Stimulated activated CD4-positive, alpha-beta T cell treated with anti-CD3 and anti-CD28 coated beads, Interleukin-15, amount 100 ng/mL, for 1 hour (primary cell): Measurements from ENCODE around the gene ADRA2B.
"Not testable (repeated sequence)": the region's sequence is repeated elsewhere in the genome, so short reads cannot be mapped to it uniquely, and the experiment has no call there.

Experiments
- DNase-seq, 2 donors: peaks; one replicate each; pipeline ENCODE4 v3.0.0-alpha.2; 2020; ENCODE audit warnings: low read depth in 1 of 2, low spot score in 1 of 2

ADRA2B gene

GRCh38 chr2:96071087-96071976 is 45.0 kb downstream of the ADRA2B start:
- not testable (repeated sequence) for DNase-seq

- DNase-seq = not testable (repeated sequence)
Observed at GRCh38 chr2:96070351-96070750, 46.0 kb downstream of the ADRA2B start.

- not testable (repeated sequence) for DNase-seq
Observed at GRCh38 chr2:96069878-96070277, 46.5 kb downstream of the ADRA2B start.

- not testable (repeated sequence) for DNase-seq
Observed at GRCh38 chr2:96067902-96068581, 48.3 kb downstream of the ADRA2B start.

GRCh38 chr2:96067098-96067660 is 49.2 kb downstream of the ADRA2B start:
- DNase-seq = not testable (repeated sequence)

- DNase-seq = not testable (repeated sequence)
Observed at GRCh38 chr2:96066511-96066910, 49.9 kb downstream of the ADRA2B start.

- not testable (repeated sequence) for DNase-seq
Observed at GRCh38 chr2:96065954-96066353, 50.4 kb downstream of the ADRA2B start.

GRCh38 chr2:96065381-96065930 is 50.9 kb downstream of the ADRA2B start:
- DNase-seq = no peak

GRCh38 chr2:96064760-96065159 is 51.6 kb downstream of the ADRA2B start:
- DNase-seq = not testable (repeated sequence)

- not testable (repeated sequence) for DNase-seq
Observed at GRCh38 chr2:96064047-96064675, 52.2 kb downstream of the ADRA2B start.

- not testable (repeated sequence) for DNase-seq
Observed at GRCh38 chr2:96063116-96063899, 53.1 kb downstream of the ADRA2B start.
